ENCODE data around the gene COL13A1.

GRCh38 chr10:69861251-69862240 is 59.8 kb downstream of the COL13A1 start:
- TF ChIP-seq CTCF (IDR thresholded peaks at IDR 0.05 in 8 of 11, conservative IDR thresholded peaks at IDR 0.05 in 3 of 11) (no peak), POLR2A (IDR thresholded peaks at IDR 0.05) (no peak)
